Measurements from ENCODE around the gene TBRG4. TPM values are rescaled to one million over a fixed set of nuclear protein-coding genes. Genes with fewer than 3 reads are reported as not detected.

TBRG4 gene
- total RNA-seq, 1 experiment from 2014 or later: 127 TPM

DNA sequence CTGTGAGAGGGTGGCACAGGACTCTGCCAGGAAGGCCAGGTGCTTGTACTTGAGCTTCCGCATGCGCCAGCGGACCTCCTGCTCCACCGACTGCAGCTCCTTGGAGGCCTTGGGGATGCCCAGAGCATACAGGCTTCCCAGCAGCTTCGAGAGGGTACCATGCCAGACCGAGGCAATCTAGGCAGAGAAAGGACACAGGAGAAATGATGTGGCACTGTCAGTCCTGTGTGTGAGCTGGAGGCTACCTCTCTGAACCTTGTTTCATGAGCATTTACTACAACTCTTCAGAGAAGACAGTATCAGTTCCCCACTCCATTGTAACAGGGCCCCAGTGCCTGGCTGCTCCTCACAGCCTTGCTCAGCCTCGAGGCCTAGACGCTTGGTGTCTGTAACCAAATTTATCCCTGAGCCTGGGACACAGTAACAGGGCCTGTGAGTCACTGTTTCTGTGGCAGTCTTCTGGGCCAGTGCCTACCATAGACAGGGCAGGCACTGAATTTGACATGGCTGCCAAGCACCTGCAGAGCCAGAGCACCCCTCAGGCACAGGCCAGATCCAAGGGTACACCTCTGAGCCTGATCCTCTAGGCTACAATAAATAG lies 5.8 kb downstream of the TBRG4 start:
- Histone ChIP-seq H3K56ac (ENCODE audit: insufficient read length, low read depth, low read length) (no peak overlapping the region), H4K8ac (replicated peaks; ENCODE audit: insufficient read length, low read depth, low read length) (no peak overlapping the region), H3K18ac (ENCODE audit: insufficient read length, low read depth, low read length) (no peak overlapping the region), H2BK12ac (ENCODE audit: insufficient read length, low read depth, low read length) (no peak overlapping the region), H3K27ac (ENCODE audit: insufficient read length, low read depth, low read length) (no peak overlapping the region), H3K14ac (ENCODE audit: insufficient read depth, low read length) (no peak overlapping the region), H3K79me2 (ENCODE audit: insufficient read depth, low read length) (peaks cover 12% of the 10 kb centered on the region; the same call in 1 of the 2 replicates), H4K20me1 (ENCODE audit: control insufficient read depth, insufficient read depth, insufficient read length) (no peaks in the 10 kb centered on the region), H3K4ac (ENCODE audit: low read depth, low read length) (no peak overlapping the region), H4K91ac (ENCODE audit: insufficient read length, low read depth, low read length) (no peak overlapping the region), H3K79me1 (ENCODE audit: insufficient read depth, low read depth, low read length, poor library complexity, severe bottlenecking) (peaks cover 10% of the 10 kb centered on the region), H3K23me2 (ENCODE audit: insufficient read length, low read depth, low read length, poor library complexity, severe bottlenecking) (no peaks in the 10 kb centered on the region), H3T11ph (ENCODE audit: low read length) (no peak overlapping the region), H2BK15ac (ENCODE audit: low read depth, low read length) (no peak overlapping the region), H2BK120ac (ENCODE audit: low read depth, low read length, poor library complexity, severe bottlenecking) (no peak overlapping the region), H2AFZ (ENCODE audit: low read length) (no peak overlapping the region), H3K9me3 (ENCODE audit: control insufficient read depth, low read depth, low read length) (no peaks in the 10 kb centered on the region), H2BK5ac (ENCODE audit: insufficient read length, low read length) (no peak overlapping the region), H2AK5ac (ENCODE audit: insufficient read length, low read length) (no peak overlapping the region), H3K27me3 (ENCODE audit: insufficient read depth, low read length) (no peaks in the 10 kb centered on the region), H3K9ac (ENCODE audit: extremely low read depth, insufficient read length, low read length) (no peak overlapping the region), H3K23ac (ENCODE audit: insufficient read length, low read depth, low read length) (no peak overlapping the region), H3K4me1 (ENCODE audit: insufficient read depth, low read length) (no peaks in the 10 kb centered on the region), H2BK20ac (ENCODE audit: low read depth, low read length, poor library complexity, severe bottlenecking) (no peak overlapping the region), H4K5ac (ENCODE audit: insufficient read length, low read depth, low read length) (no peak overlapping the region), H3K4me2 (ENCODE audit: insufficient read depth, insufficient read length, low read length) (no peak overlapping the region)
- Mint-ChIP-seq H3K36me3 (ENCODE audit: insufficient read depth in 1 of 3, low read depth in 3 of 3) (peaks cover 41 to 87% (median 86%) of the 10 kb centered on the region in 3 experiments; a peak in 6 of 7 replicates), H3K4me1 (peaks cover 4 to 6% of the 10 kb centered on the region in 2 experiments), H3K4me3 (no peak overlapping the region), H3K27ac (no peak overlapping the region), H3K27me3 (ENCODE audit: low read depth) (no peaks in the 10 kb centered on the region), H3K9me3 (no peaks in the 10 kb centered on the region)
- DNase-seq: no peak
- WGBS (ENCODE audit: extremely low coverage, insufficient read length, low lambda C conversion rate): no CpG with 5 or more reads among the region's 8 CpGs
- TF ChIP-seq, protein P1, sequence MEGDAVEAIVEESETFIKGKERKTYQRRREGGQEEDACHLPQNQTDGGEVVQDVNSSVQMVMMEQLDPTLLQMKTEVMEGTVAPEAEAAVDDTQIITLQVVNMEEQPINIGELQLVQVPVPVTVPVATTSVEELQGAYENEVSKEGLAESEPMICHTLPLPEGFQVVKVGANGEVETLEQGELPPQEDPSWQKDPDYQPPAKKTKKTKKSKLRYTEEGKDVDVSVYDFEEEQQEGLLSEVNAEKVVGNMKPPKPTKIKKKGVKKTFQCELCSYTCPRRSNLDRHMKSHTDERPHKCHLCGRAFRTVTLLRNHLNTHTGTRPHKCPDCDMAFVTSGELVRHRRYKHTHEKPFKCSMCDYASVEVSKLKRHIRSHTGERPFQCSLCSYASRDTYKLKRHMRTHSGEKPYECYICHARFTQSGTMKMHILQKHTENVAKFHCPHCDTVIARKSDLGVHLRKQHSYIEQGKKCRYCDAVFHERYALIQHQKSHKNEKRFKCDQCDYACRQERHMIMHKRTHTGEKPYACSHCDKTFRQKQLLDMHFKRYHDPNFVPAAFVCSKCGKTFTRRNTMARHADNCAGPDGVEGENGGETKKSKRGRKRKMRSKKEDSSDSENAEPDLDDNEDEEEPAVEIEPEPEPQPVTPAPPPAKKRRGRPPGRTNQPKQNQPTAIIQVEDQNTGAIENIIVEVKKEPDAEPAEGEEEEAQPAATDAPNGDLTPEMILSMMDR (conservative IDR thresholded peaks at IDR 0.05): no peak

Data from H9 (cell line).